Dendritic cell treated with granulocyte-macrophage colony-stimulating factor and Interleukin-4, amounts not matched to agents 40 ng/mL and 50 ng/mL, for 4 days (primary cell): Measurements from ENCODE around the gene SPOPL.

ENCODE experiments used
- H3K27ac Mint-ChIP-seq: one replicate; pipeline ENCODE4 v1.8.0; 2022; ENCODE audit warnings: mild to moderate bottlenecking, mixed read lengths
- H3K27me3 Mint-ChIP-seq: one replicate; pipeline ENCODE4 v1.8.0; 2022; ENCODE audit warnings: mild to moderate bottlenecking, mixed read lengths
- H3K36me3 Mint-ChIP-seq: one replicate; pipeline ENCODE4 v1.8.0; 2022; ENCODE audit warnings: low read depth, mixed read lengths
- H3K4me1 Mint-ChIP-seq: one replicate; pipeline ENCODE4 v1.8.0; 2022; ENCODE audit warnings: low read depth, mixed read lengths
- H3K4me3 Mint-ChIP-seq: one replicate; pipeline ENCODE4 v1.8.0; 2022; ENCODE audit warnings: mild to moderate bottlenecking, moderate library complexity, mixed read lengths
- H3K9me3 Mint-ChIP-seq: one replicate; pipeline ENCODE4 v1.8.0; 2022; ENCODE audit warnings: mixed read lengths
- intact Hi-C: fragments of 100-400 bp; cut with micrococcal nuclease; formaldehyde crosslinking; loops from one replicate; pipeline ENCODE4 v1.15.0; 2022

The SPOPL gene

GRCh38 chr2:138609446-138609845 is 107.9 kb downstream of the SPOPL start:
- Mint-ChIP-seq H3K4me1 (no peaks in the 10 kb centered on the region), H3K4me3 (no peak overlapping the region), H3K27me3 (no peaks in the 10 kb centered on the region), H3K36me3 (no peaks in the 10 kb centered on the region), H3K27ac (no peak overlapping the region), H3K9me3 (no peaks in the 10 kb centered on the region)
- intact Hi-C loops, result no loop called here

GRCh38 chr2:138610201-138610953 is 108.8 kb downstream of the SPOPL start:
- intact Hi-C loops, result no loop called here
- H3K27me3 Mint-ChIP-seq, result no peaks in the 10 kb centered on the region
- no peak overlapping the region for H3K4me3 Mint-ChIP-seq
- no peaks in the 10 kb centered on the region for H3K4me1 Mint-ChIP-seq
- H3K27ac Mint-ChIP-seq, result no peak overlapping the region
- no peaks in the 10 kb centered on the region for H3K36me3 Mint-ChIP-seq
- no peaks in the 10 kb centered on the region for H3K9me3 Mint-ChIP-seq

GRCh38 chr2:138615257-138615656 is 113.7 kb downstream of the SPOPL start:
- intact Hi-C loops, result no loop called here
- Mint-ChIP-seq H3K4me3 (no peak overlapping the region), H3K36me3 (no peaks in the 10 kb centered on the region), H3K4me1 (no peaks in the 10 kb centered on the region), H3K9me3 (no peaks in the 10 kb centered on the region), H3K27ac (no peak overlapping the region), H3K27me3 (peaks cover 2% of the 10 kb centered on the region)

GRCh38 chr2:138617026-138617425 is 115.5 kb downstream of the SPOPL start:
- Mint-ChIP-seq H3K27ac (no peak overlapping the region), H3K36me3 (no peaks in the 10 kb centered on the region)
- intact Hi-C loops, result no loop called here

GRCh38 chr2:138618971-138619370 is 117.4 kb downstream of the SPOPL start:
- intact Hi-C loops, result no loop called here
- Mint-ChIP-seq H3K27ac (no peak overlapping the region), H3K36me3 (no peaks in the 10 kb centered on the region), H3K4me3 (no peak overlapping the region), H3K27me3 (peaks cover 2% of the 10 kb centered on the region), H3K4me1 (peaks cover 5% of the 10 kb centered on the region), H3K9me3 (no peaks in the 10 kb centered on the region)

More at GRCh38 chr2:138617026-138617425, 115.5 kb downstream of the SPOPL start:
- H3K27me3 Mint-ChIP-seq, result peaks cover 2% of the 10 kb centered on the region
- H3K9me3 Mint-ChIP-seq, result no peaks in the 10 kb centered on the region
- H3K4me3 Mint-ChIP-seq, result no peak overlapping the region
- no peaks in the 10 kb centered on the region for H3K4me1 Mint-ChIP-seq

- intact Hi-C loops, result no loop called here
- H3K27me3 Mint-ChIP-seq, result peaks cover 2% of the 10 kb centered on the region
- H3K4me3 Mint-ChIP-seq, result no peak overlapping the region
- peaks cover 5% of the 10 kb centered on the region for H3K4me1 Mint-ChIP-seq
- H3K27ac Mint-ChIP-seq, result no peak overlapping the region
- no peaks in the 10 kb centered on the region for H3K9me3 Mint-ChIP-seq
- no peaks in the 10 kb centered on the region for H3K36me3 Mint-ChIP-seq
These were observed 118.9 kb downstream of the SPOPL start for GRCh38 chr2:138620431-138620830.

- Mint-ChIP-seq H3K9me3 (no peaks in the 10 kb centered on the region), H3K27ac (no peak overlapping the region), H3K4me3 (no peak overlapping the region), H3K4me1 (peaks cover 9% of the 10 kb centered on the region), H3K27me3 (peaks cover 2% of the 10 kb centered on the region), H3K36me3 (no peaks in the 10 kb centered on the region)
- intact Hi-C loops, result no loop called here
These were observed 119.6 kb downstream of the SPOPL start for GRCh38 chr2:138621139-138621538.

GRCh38 chr2:138622613-138623012 is 121.0 kb downstream of the SPOPL start:
- peaks cover 10% of the 10 kb centered on the region for H3K4me1 Mint-ChIP-seq
- no peak overlapping the region for H3K4me3 Mint-ChIP-seq
- H3K27me3 Mint-ChIP-seq, result peaks cover 2% of the 10 kb centered on the region
- intact Hi-C loops, result no loop called here
- H3K27ac Mint-ChIP-seq, result no peak overlapping the region
- H3K36me3 Mint-ChIP-seq, result no peaks in the 10 kb centered on the region
- H3K9me3 Mint-ChIP-seq, result no peaks in the 10 kb centered on the region
